Karpas-422 (cell line): ENCODE measurements around the gene CLTA. TPM values are rescaled to one million over a fixed set of nuclear protein-coding genes. Genes with fewer than 3 reads are reported as not detected.

Experiments
- DNase-seq: peaks from one replicate; pipeline ENCODE4 v3.0.0-alpha.2; 2015
- H2AFZ ChIP-seq: fragments of 200-600 bp; sonication (generic); 2 replicates; pipeline ENCODE4 v1.6.1; 2014; ENCODE audit warnings: antibody characterized with exemption, low read length, mixed read lengths
- H3K27ac ChIP-seq: fragments of 200-600 bp; sonication (generic); 2 replicates; pipeline ENCODE4 v1.5.1; 2014; ENCODE audit warnings: mild to moderate bottlenecking, low read length, moderate library complexity
- H3K27me3 ChIP-seq: fragments of 200-600 bp; sonication (generic); 2 replicates; pipeline ENCODE4 v1.6.1; 2014; ENCODE audit warnings: low read length, mixed read lengths
- H3K36me3 ChIP-seq: fragments of 200-600 bp; sonication (generic); 2 replicates; pipeline ENCODE4 v1.6.1; 2014; ENCODE audit warnings: low read length, mixed read lengths; ENCODE audit not compliant: insufficient read depth
- H3K4me1 ChIP-seq: fragments of 200-600 bp; sonication (generic); 2 replicates; pipeline ENCODE4 v1.6.1; 2014; ENCODE audit warnings: mild to moderate bottlenecking, low read length, mixed read lengths
- H3K4me2 ChIP-seq: fragments of 200-600 bp; sonication (generic); 2 replicates; pipeline ENCODE4 v1.6.1; 2014; ENCODE audit warnings: low read length, low read depth, mild to moderate bottlenecking; ENCODE audit not compliant: poor library complexity, severe bottlenecking
- H3K4me3 ChIP-seq: fragments of 200-600 bp; sonication (generic); 2 replicates; pipeline ENCODE4 v1.5.1; 2014; ENCODE audit warnings: mild to moderate bottlenecking, antibody characterized with exemption, low read length, mixed read lengths
- H3K79me2 ChIP-seq: fragments of 200-600 bp; sonication (generic); 2 replicates; pipeline ENCODE4 v1.6.1; 2014; ENCODE audit warnings: mild to moderate bottlenecking, low read length, mixed read lengths
- H3K9ac ChIP-seq: fragments of 200-600 bp; sonication (generic); 2 replicates; pipeline ENCODE4 v1.6.0; 2014; ENCODE audit warnings: low read length
- H3K9me2 ChIP-seq: fragments of 200-600 bp; sonication (generic), shearing (Covaris generic); replicated peaks from 2 replicates; pipeline ENCODE4 v1.6.0; 2014; ENCODE audit warnings: mild to moderate bottlenecking, low read length, moderate library complexity; ENCODE audit not compliant: insufficient read depth
- H3K9me3 ChIP-seq: fragments of 300-700, 200-600 bp; sonication (generic); 2 replicates; pipeline ENCODE4 v1.6.1; 2014; ENCODE audit warnings: low read length, mixed read lengths
- H4K20me1 ChIP-seq: fragments of 200-600 bp; sonication (generic); 2 replicates; pipeline ENCODE4 v1.6.1; 2014; ENCODE audit warnings: mild to moderate bottlenecking, antibody characterized with exemption, low read length, low read depth; ENCODE audit not compliant: insufficient read depth
- total RNA-seq: library from RNA; depleted of rRNA; stranded (reverse); fragments of >200 nt; shearing (Covaris generic); gene quantifications from 2 replicates; pipeline ENCODE4 v1.2.3, GENCODE V29; 2014; ENCODE audit warnings: low replicate concordance; rRNA removed

CLTA gene
- total RNA-seq, 1 experiment from 2014 or later = 147 TPM

GRCh38 chr9:36258996-36259533 lies 68.3 kb downstream of the CLTA start:
- H3K4me3 ChIP-seq = peak overlapping the region; percentile 89
- no peaks in the 10 kb centered on the region for H3K9me3 ChIP-seq
- DNase-seq = peak; percentile 42
- peaks cover 10% of the 10 kb centered on the region; the same call in 1 of the 2 replicates for H3K36me3 ChIP-seq
- no peaks in the 10 kb centered on the region for H3K9me2 ChIP-seq
- no peaks in the 10 kb centered on the region for H4K20me1 ChIP-seq
- H3K27me3 ChIP-seq = no peaks in the 10 kb centered on the region
- H3K4me2 ChIP-seq = peak overlapping the region; percentile 85
- peaks cover 16% of the 10 kb centered on the region for H3K4me1 ChIP-seq
- peak overlapping the region; percentile 91 for H3K9ac ChIP-seq
- peak overlapping the region; percentile 90; the same call in 1 of the 2 replicates for H2AFZ ChIP-seq
- H3K79me2 ChIP-seq = peaks cover 40% of the 10 kb centered on the region
- peak overlapping the region; percentile 42; the same call in 1 of the 2 replicates for H3K27ac ChIP-seq

Other genes starting within 250 kb of the CLTA start
- not detected in 2 replicates for gene OR2S2, start 232.8 kb upstream of the CLTA start, total RNA-seq
- gene RECK, start 154.0 kb upstream of the CLTA start, total RNA-seq = 2.3 and 2.6 TPM in 2 replicates
- gene GLIPR2, start 54.2 kb upstream of the CLTA start, total RNA-seq = 0.51 and 0.75 TPM in 2 replicates
- not detected in 2 replicates for gene CCIN, start 21.5 kb upstream of the CLTA start, total RNA-seq
- gene GNE, start 67.5 kb downstream of the CLTA start, total RNA-seq = 14.8 and 17.2 TPM in 2 replicates
- 18.9 and 55.1 TPM in 2 replicates for gene RNF38, start 209.3 kb downstream of the CLTA start, total RNA-seq